Ovary (tissue), 9 donors: ENCODE results near the gene LAMA2. TPM values are rescaled to one million over a fixed set of nuclear protein-coding genes. Genes with fewer than 3 reads are reported as not detected.

Experiments
- DNase-seq, 5 donors: peaks; one replicate each; pipeline ENCODE4 v3.0.0-alpha.2; 2019 to 2020
- H3K27ac ChIP-seq, 2 donors: fragments of 200-600 bp; one replicate each; pipeline versions ENCODE4 v1.5.1 to v1.8.0; 2019 to 2022
- H3K27me3 ChIP-seq: fragments of 200-600 bp; one replicate; pipeline ENCODE4 v1.8.0; 2022
- H3K36me3 ChIP-seq: fragments of 200-600 bp; sonication (generic); one replicate; pipeline ENCODE4 v1.5.1; 2019
- H3K4me1 ChIP-seq: one replicate; pipeline ENCODE4 v1.8.1; 2013; ENCODE audit warnings: mild to moderate bottlenecking, moderate library complexity; ENCODE audit not compliant: insufficient read depth
- H3K4me3 ChIP-seq: fragments of 200-600 bp; sonication (generic); one replicate; pipeline ENCODE4 v1.5.1; 2017
- H3K9me3 ChIP-seq, 2 donors: fragments of 200-600 bp in 1 of 2; sonication (generic) in 1 of 2; one replicate each; pipeline versions ENCODE4 v1.5.1 to v1.8.1; 2013 to 2019; ENCODE audit warnings: mild to moderate bottlenecking in 1 of 2, moderate library complexity in 1 of 2
- CTCF ChIP-seq, 3 donors: fragments of 450-650 bp in 2 of 3; fragments of 200-600 bp in 1 of 3; IDR thresholded peaks; one replicate each; pipeline versions ENCODE4 v1.5.1 to v1.8.0; 2016 to 2022; ENCODE audit warnings: antibody characterized with exemption in 3 of 3, mild to moderate bottlenecking in 1 of 3
- EP300 ChIP-seq: sonication (generic); formaldehyde crosslinking; IDR thresholded peaks from one replicate; pipeline ENCODE4 v1.6.1; 2017; ENCODE audit warnings: antibody characterized with exemption
- POLR2A ChIP-seq: fragments of 450-650 bp; IDR thresholded peaks from one replicate; pipeline ENCODE4 v1.6.1; 2017; ENCODE audit warnings: antibody characterized with exemption, mild to moderate bottlenecking, moderate library complexity
- WGBS, 3 donors: extraction: QIAGEN DNeasy Blood & Tissue Kit in 1 of 3; methylation state at CpG; one replicate each; pipeline versions ENCODE4 v1.1.5 to v1.1.7; 2013 to 2017; 5-methylcytosine and 5-hydroxymethylcytosine counted together
- intact Hi-C, 4 donors: fragments of 100-400 bp; cut with DNase I; formaldehyde crosslinking; loops; one replicate each; pipeline versions ENCODE4 v1.11.0 to v1.15.1; 2022 to 2023
- polyA plus RNA-seq, 2 donors: library from polyadenylated mRNA; stranded (reverse); fragments of 200-250 nt in 1 of 2; fragments of 350-450 nt in 1 of 2; fragmentation: Illumina TruSeq in 1 of 2; extraction: RNeasy Lipid Tissue Mini Kit (QIAGEN cat#74804) in 1 of 2; gene quantifications; one replicate each; pipeline ENCODE4 v1.2.3, GENCODE V29; 2013 to 2014
- total RNA-seq, 7 donors: library from RNA; depleted of rRNA in 2 of 7; stranded (reverse); fragments of >200 nt in 2 of 7; fragmentation: NEBNext Ultra II Directional in 3 of 7; extraction: Animal tissue kit (Norgen Biotek cat#: 25700) in 3 of 7; gene quantifications; one replicate each; pipeline versions ENCODE4 v1.1.0 to v1.2.4, GENCODE V29; 2016 to 2023
- donor health status: DM: no; HTN: no; CAD: no; lungs with moderate emphysema.
- donor health status: DM: no; HTN: no; CAD: no.
- donor health status: Bipolar disorder and iron deficiency.
- donor health status: DM: yes; HTN: yes; CAD: no.
- donor health status: DM: no; HTN: no; CAD: no.
- donor health status: DM: yes; HTN: yes; CAD: no.

The LAMA2 gene
- total and polyA plus RNA-seq, 9 donors, result 42.5 to 226 (median 121) TPM

- Histone ChIP-seq H3K27ac (no peak overlapping the region), H3K4me1 (peaks cover 6% of the 10 kb centered on the region), H3K4me3 (no peak overlapping the region), H3K9me3 (no peaks in the 10 kb centered on the region), H3K36me3 (no peaks in the 10 kb centered on the region), H3K27me3 (no peaks in the 10 kb centered on the region)
- TF ChIP-seq EP300, result no peak
- no peak for TF ChIP-seq POLR2A
- no peak for TF ChIP-seq CTCF (IDR thresholded peaks at IDR 0.05)
- no peak for DNase-seq
- WGBS, 3 donors, result 50 to 58% (median 57%) methylated on average over 4 of the region's 4 CpGs
- intact Hi-C loops, result no loop called here
These were observed 593.3 kb downstream of the LAMA2 start for GRCh38 chr6:129476248-129476564.

GRCh38 chr6:129476810-129477209 is 593.9 kb downstream of the LAMA2 start:
- Histone ChIP-seq H3K4me1 (peaks cover 6% of the 10 kb centered on the region), H3K9me3 (no peaks in the 10 kb centered on the region), H3K27me3 (no peaks in the 10 kb centered on the region), H3K4me3 (no peak overlapping the region), H3K36me3 (no peaks in the 10 kb centered on the region), H3K27ac (no peak overlapping the region)
- 57 to 72% (median 71%) methylated on average over 4 of the region's 4 CpGs for WGBS, 3 donors
- intact Hi-C loops, result no loop called here
- TF ChIP-seq EP300 (no peak), CTCF (IDR thresholded peaks at IDR 0.05) (no peak), POLR2A (no peak)
- DNase-seq, result no peak

- intact Hi-C loops, result no loop called here
- Histone ChIP-seq H3K27me3 (no peaks in the 10 kb centered on the region), H3K9me3 (no peaks in the 10 kb centered on the region), H3K4me3 (no peak overlapping the region), H3K4me1 (peaks cover 6% of the 10 kb centered on the region), H3K27ac (no peak overlapping the region), H3K36me3 (no peaks in the 10 kb centered on the region)
- WGBS, 3 donors, result 94 to 97% (median 97%) methylated on average over 4 of the region's 4 CpGs
- DNase-seq, result no peak
- TF ChIP-seq POLR2A, result no peak
- TF ChIP-seq EP300, result no peak
- TF ChIP-seq CTCF (IDR thresholded peaks at IDR 0.05), result no peak
These were observed 595.4 kb downstream of the LAMA2 start for GRCh38 chr6:129478379-129478778.

GRCh38 chr6:129481706-129482105 is 598.8 kb downstream of the LAMA2 start:
- no peak overlapping the region for H3K27ac ChIP-seq
- intact Hi-C loops, result no loop called here
- 89 to 95% (median 91%) methylated on average over 4 of the region's 4 CpGs for WGBS, 3 donors

GRCh38 chr6:129485746-129486145 is 602.8 kb downstream of the LAMA2 start:
- Histone ChIP-seq H3K9me3 (no peaks in the 10 kb centered on the region), H3K4me1 (no peaks in the 10 kb centered on the region), H3K4me3 (no peak overlapping the region), H3K27ac (no peak overlapping the region), H3K36me3 (no peaks in the 10 kb centered on the region), H3K27me3 (no peaks in the 10 kb centered on the region)
- no peak for DNase-seq
- WGBS, 3 donors, result 85 to 95% (median 88%) methylated on average over 2 of the region's 2 CpGs
- no peak for TF ChIP-seq POLR2A
- no peak for TF ChIP-seq CTCF (IDR thresholded peaks at IDR 0.05)
- no peak for TF ChIP-seq EP300
- intact Hi-C loops, result no loop called here

More at GRCh38 chr6:129481706-129482105, 598.8 kb downstream of the LAMA2 start:
- no peaks in the 10 kb centered on the region for H3K9me3 ChIP-seq
- H3K36me3 ChIP-seq, result no peaks in the 10 kb centered on the region
- H3K4me1 ChIP-seq, result no peaks in the 10 kb centered on the region
- TF ChIP-seq POLR2A (no peak), EP300 (no peak)
- no peak for DNase-seq
- no peaks in the 10 kb centered on the region for H3K27me3 ChIP-seq
- H3K4me3 ChIP-seq, result no peak overlapping the region
